Stimulated activated CD8-positive, alpha-beta memory T cell treated with anti-CD3 and anti-CD28 coated beads, Interleukin-15, amount 100 ng/mL, for 4 hours (primary cell): ENCODE data around the gene SET.

Source experiments
- DNase-seq, 2 donors: peaks; one replicate each; pipeline ENCODE4 v3.0.0-alpha.2; 2020; ENCODE audit warnings: low read depth in 2 of 2

SET gene

GRCh38 chr9:128712451-128713410 is 23.7 kb downstream of the SET start:
- no peak for DNase-seq

GRCh38 chr9:128713411-128713780 is 24.4 kb downstream of the SET start:
- no peak for DNase-seq

GRCh38 chr9:128713941-128714573 is 25.0 kb downstream of the SET start:
- DNase-seq, result no peak

GRCh38 chr9:128714586-128715435 is 25.8 kb downstream of the SET start:
- no peak for DNase-seq

- no peak for DNase-seq
Measured at GRCh38 chr9:128715436-128715750, 26.4 kb downstream of the SET start.

- no peak for DNase-seq
Measured at GRCh38 chr9:128716581-128717254, 27.7 kb downstream of the SET start.

- no peak for DNase-seq
Measured at GRCh38 chr9:128718047-128718446, 29.0 kb downstream of the SET start.

- DNase-seq, result no peak
Measured at GRCh38 chr9:128718475-128718874, 29.5 kb downstream of the SET start.

- DNase-seq, result no peak
Measured at GRCh38 chr9:128719919-128720605, 31.0 kb downstream of the SET start.

GRCh38 chr9:128720841-128721486 is 31.9 kb downstream of the SET start:
- DNase-seq, result no peak

GRCh38 chr9:128721487-128722010 is 32.5 kb downstream of the SET start:
- DNase-seq, result no peak

GRCh38 chr9:128722380-128723351 is 33.6 kb downstream of the SET start:
- DNase-seq, result no peak

- no peak for DNase-seq
Measured at GRCh38 chr9:128723352-128723865, 34.4 kb downstream of the SET start.

GRCh38 chr9:128723866-128724743 is 35.1 kb downstream of the SET start, which contains the start of gene ZDHHC12:
Gene ZDHHC12 (minus strand): TSS chr9:128724127. CDS start chr9:128724093, 34 bp downstream.
- peak; percentile 97 to 99 for DNase-seq

GRCh38 chr9:128724744-128725211 is 35.8 kb downstream of the SET start:
- DNase-seq, result no peak

- DNase-seq, result no peak
Measured at GRCh38 chr9:128727640-128728248, 38.7 kb downstream of the SET start.

GRCh38 chr9:128728298-128728697 is 39.3 kb downstream of the SET start:
- DNase-seq, result no peak
